HG03565 (cell line): ENCODE results near the gene TSPAN4.

Experiments used
- ATAC-seq: cut with Tn5 transposase; IDR thresholded peaks from one replicate; pipeline ENCODE4 v1.9.1; 2021; ENCODE audit warnings: mild to moderate bottlenecking, moderate library complexity; ENCODE audit not compliant: unreplicated experiment

The TSPAN4 gene

GRCh38 chr11:883527-883926, 40.9 kb downstream of the TSPAN4 start:
- no peak for ATAC-seq

GRCh38 chr11:884578-885070, 42.0 kb downstream of the TSPAN4 start:
- ATAC-seq, result no peak

GRCh38 chr11:886568-886967, 43.9 kb downstream of the TSPAN4 start:
- ATAC-seq, result no peak

- no peak for ATAC-seq
Measured at GRCh38 chr11:887589-887988, 44.9 kb downstream of the TSPAN4 start.

GRCh38 chr11:888310-889212, 45.9 kb downstream of the TSPAN4 start:
- no peak for ATAC-seq

- no peak for ATAC-seq
Measured at GRCh38 chr11:889257-889656, 46.6 kb downstream of the TSPAN4 start.

DNA sequence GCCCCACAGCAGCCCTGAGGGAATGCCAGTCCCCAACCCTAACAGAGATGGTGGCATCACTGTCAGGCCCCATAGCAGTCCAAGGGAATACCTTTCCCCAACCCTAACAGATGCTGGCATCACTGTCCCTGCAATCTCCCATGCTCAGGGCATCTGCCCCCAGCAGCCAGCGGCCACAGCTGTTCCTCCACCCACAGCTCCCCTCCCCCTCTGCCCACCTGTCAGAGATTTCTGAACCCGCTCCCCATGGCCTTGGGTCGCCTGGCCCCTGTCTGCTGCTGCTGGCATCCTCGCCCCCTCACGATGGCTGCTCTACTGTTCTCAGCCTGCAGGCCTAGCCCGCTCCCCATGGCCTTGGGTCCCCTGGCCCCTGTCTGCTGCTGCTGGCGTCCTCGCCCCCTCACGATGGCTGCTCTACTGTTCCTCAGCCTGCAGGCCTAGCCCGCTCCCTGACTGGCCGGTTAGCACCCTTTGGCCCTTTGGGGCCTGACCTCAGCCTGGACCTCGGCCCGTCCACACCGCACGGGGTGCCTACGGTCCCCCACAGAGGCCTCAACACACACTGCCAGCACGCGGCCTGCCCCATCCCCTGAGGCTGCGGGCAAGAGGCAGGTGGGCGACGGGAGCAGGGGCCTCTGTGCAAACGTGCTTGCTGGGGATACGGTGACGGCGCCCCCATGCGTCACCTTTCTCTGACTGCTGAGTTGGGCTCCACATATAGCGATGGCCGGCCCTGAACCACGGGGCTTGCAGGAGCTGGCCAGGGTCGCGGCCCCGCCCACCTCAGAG, 47.2 kb downstream of the TSPAN4 start:
- no peak for ATAC-seq

DNA sequence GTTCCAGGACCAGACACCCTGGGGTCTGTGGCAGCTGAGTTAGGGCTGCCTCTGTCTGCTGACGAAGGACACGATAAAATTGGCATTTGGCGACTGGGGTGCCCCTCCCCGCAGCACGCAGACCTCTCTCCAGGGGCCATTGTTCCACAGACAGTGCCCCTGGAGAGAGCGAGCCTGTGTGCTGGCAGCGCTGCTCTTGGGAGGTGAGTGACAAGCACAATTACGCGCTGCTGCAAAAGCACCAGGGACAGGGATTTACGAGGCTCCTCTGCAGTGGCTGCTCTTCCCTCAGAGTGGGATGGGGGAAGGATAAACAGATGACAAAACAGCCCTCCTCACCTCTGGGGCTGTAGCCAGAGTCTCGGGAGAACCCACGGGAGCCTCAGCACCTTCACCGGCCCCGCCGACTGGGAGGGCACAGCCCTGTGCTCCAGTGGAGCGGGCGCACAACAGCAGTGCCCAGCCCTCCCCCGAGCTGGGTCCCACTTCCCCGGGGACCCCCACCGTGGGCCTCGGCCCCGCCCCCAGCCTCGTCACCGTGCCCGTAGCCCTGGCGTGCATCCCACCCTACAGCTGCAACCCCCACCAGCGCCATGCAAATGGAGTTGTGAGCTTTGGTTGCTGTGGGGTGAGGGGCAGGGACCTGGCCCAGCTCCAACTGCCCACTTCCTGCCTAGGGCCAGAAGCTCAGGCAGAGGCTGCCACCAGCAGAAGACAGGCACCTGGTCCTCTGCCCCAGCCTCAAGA, 48.3 kb downstream of the TSPAN4 start:
- no peak for ATAC-seq

GRCh38 chr11:893008-893654, 50.5 kb downstream of the TSPAN4 start:
- no peak for ATAC-seq

DNA sequence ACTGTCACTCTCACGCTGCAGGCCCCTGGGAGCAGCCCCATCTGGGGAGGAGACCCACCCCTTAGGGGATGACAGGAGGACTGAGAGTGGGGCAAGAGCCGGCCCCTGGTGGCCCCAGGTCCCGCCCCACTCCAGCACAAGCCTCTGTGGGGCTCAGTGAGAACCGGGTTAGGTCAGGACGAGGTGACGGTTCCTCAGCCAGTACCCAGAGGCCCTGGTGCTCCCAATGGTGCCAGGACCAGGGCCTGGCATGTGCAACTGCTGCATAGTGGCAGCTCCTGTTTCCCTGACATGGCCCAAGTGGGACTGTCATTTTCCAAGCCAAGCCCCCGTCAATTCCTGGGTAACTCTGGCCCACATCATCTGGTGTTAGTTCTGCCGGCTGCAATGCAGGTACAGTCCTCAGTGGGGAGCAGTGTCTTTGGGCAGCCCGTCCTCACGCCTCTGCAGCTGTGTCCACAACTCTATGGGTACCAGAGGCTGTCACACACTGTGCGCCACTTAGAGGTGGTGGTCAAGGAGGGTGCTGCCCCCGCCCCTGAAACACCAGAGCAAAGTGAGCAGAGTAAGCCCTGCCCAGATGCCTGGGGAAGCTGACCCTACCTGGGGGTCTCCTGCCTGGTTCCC, 52.0 kb downstream of the TSPAN4 start:
- no peak for ATAC-seq

- no peak for ATAC-seq
Measured at GRCh38 chr11:895331-896110, 52.9 kb downstream of the TSPAN4 start.

GRCh38 chr11:897253-898142, 54.8 kb downstream of the TSPAN4 start:
- ATAC-seq, result no peak

DNA sequence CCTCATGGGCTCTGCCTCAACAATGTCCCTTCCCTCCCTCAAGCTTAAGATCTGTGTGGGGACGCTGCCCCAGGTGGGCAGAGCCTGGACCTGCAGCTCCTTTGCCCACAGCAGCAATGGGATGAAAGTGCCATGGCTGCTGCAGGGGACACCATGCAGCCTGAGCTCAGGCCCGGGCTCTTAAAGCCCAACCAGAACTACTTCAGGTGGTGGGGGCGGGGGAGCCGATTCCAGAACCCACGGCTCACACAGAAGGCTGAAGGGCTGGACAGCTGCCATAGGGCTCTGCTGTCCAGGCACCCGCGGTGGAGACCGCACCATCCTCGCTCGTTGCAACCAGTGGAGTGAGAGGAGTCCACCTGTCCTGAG, 55.5 kb downstream of the TSPAN4 start:
- ATAC-seq, result no peak

DNA sequence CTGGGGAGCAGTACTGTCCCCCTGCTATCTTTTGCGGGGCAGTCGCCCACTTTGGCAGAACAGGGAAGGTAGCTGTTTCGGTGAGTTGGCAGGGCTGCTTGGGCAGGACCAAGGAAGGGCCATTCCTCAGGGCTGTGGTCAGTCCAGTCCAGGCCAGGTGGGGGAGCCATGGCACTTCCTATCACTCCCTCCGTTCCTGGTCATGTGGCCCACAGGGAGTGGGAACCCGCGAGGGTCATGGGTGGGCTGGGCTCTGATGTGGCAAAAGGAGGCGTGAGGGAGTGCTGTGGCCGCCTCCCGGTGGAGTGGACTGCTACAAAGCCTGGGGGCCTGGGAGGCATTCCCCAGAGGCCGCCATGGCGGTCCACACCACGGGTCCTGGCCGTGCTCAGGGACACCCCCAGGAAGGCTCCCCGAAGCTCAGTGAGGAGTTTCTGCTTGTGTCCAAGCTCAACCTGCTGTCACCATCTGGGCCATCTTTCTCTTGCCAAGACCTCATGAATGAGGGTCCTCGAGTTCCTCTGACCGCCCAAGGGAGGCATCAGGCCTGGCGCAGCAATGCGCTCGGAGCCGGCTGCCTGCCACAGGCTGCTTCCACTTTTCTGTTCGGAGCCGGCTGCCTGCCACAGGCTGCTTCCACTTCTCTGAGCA, 56.0 kb downstream of the TSPAN4 start:
- no peak for ATAC-seq

DNA sequence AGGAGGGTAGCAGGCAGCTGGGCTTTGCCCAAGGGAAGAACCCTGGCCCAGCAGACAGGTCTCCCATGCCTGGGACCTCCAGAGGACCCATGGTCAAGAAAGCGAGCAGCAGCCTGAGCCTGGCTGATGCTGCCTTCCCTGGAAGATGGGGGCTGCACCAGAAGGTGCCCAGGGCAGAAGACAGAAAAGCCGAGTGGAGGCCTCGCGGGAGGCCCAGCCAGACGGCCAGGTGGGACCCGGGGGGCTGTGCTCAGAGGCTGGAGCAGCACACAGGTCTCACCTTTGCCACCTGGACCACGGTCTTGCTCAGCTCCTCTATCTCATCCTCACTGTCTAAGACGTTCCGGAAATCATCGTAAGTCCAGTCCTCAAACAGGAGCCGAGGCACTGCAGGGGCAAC, 57.1 kb downstream of the TSPAN4 start:
- ATAC-seq, result no peak

GRCh38 chr11:900545-900944, 57.9 kb downstream of the TSPAN4 start:
- no peak for ATAC-seq

DNA sequence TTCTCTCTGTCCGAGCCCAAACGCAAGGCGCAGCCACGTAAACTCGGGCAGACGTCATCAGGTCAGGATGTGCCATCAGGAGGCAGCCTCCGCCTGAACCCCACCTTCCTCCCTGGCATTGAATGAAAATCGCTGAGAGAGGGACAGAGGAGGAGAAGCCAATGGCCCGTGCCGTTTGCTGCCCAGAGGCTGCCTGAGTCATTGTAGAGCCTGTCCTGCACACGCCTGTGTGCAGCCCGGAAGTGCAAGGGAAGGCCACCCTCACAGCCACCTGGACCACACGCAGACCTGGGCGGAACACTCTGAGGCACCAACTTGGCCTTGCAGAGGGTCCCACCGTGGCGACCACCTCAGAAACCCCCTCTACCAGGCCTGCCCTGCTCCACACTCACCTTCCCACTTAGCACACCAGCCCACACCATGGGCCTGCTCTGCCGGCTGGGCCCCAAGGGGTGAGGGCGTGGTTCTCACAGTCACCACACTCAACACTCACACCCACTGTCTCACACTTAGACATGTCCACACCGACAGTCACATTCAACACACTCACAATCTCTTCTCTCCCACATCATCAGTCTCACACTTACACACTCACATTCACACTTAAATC, 58.9 kb downstream of the TSPAN4 start:
- ATAC-seq, result no peak

DNA sequence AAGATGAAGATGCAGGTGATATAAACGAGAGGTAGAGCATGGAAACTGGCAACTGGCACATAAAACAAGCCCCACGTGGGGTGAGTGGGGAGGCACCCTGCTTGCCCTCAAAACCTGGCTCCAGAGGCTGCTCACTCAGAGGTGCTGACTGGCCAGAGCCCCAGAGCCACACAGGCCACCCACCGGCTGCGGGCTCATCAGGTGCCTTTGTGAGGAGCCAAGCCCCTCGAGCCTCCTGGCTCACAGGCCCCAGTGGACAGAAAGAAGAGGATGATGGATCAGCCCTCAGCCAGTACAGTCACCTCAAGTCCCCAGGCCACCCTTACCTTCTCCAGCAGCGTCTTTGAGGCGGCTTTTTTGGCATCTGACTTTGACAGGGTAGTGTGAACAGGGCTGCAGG, 61.7 kb downstream of the TSPAN4 start:
- no peak for ATAC-seq
